GM12801 (cell line): ENCODE data around the gene STIM2.

ENCODE experiments used
- CTCF ChIP-seq: IDR thresholded peaks from one replicate; pipeline ENCODE4 v1.5.1; 2011; ENCODE audit warnings: control low read depth; ENCODE audit not compliant: insufficient read length; ENCODE audit errors: extremely low read depth

STIM2 gene

GRCh38 chr4:26936284-26937065 lies 75.8 kb downstream of the STIM2 start:
- no peak for TF ChIP-seq CTCF

- no peak for TF ChIP-seq CTCF
Measured at GRCh38 chr4:26937139-26937538, 76.5 kb downstream of the STIM2 start.

GRCh38 chr4:26937567-26937966 lies 76.9 kb downstream of the STIM2 start:
- TF ChIP-seq CTCF: no peak

GRCh38 chr4:26938516-26938915 lies 77.9 kb downstream of the STIM2 start:
- TF ChIP-seq CTCF: no peak

- TF ChIP-seq CTCF: no peak
Measured at GRCh38 chr4:26941951-26942350, 81.3 kb downstream of the STIM2 start.

GRCh38 chr4:26942871-26943270 lies 82.2 kb downstream of the STIM2 start:
- TF ChIP-seq CTCF: no peak

- TF ChIP-seq CTCF: no peak
Measured at GRCh38 chr4:26943391-26943790, 82.8 kb downstream of the STIM2 start.
